B cell (primary cell): ENCODE data around the gene TNFAIP2. TPM values are rescaled to one million over a fixed set of nuclear protein-coding genes. Genes with fewer than 3 reads are reported as not detected.
"Not testable (repeated sequence)": the region's sequence is repeated elsewhere in the genome, so short reads cannot be mapped to it uniquely, and the experiment has no call there.

Experiments used
- ATAC-seq: fragments of 200-7000 bp; cut with Tn5 transposase; one replicate; pipeline ENCODE4 v1.10.0; 2021; ENCODE audit warnings: low read depth, mild to moderate bottlenecking, moderate number of reproducible peaks, moderate library complexity
- CTCF ChIA-PET: fragments of 350-600 bp; sonication (Branson Sonifier 250); formaldehyde crosslinking; loops from one replicate; lab custom pipeline; 2021; ENCODE audit warnings: antibody characterized with exemption, inconsistent platforms; lab: Charles Lee
- POLR2A ChIA-PET: fragments of 350-600 bp; sonication (Branson Sonifier 250); formaldehyde crosslinking; loops from one replicate; lab custom pipeline; 2021; ENCODE audit warnings: antibody characterized with exemption; lab: Charles Lee
- DNase-seq: peaks from one replicate; pipeline ENCODE4 v3.0.0; 2013
- H2AFZ ChIP-seq: 2 replicates; pipeline ENCODE4 v1.6.1; 2012; ENCODE audit warnings: mild to moderate bottlenecking, low read depth, low read length; ENCODE audit not compliant: insufficient read depth, poor library complexity, severe bottlenecking
- H3K27ac ChIP-seq, 2 donors: 1 replicate in 1 of 2; 2 replicates in 1 of 2; pipeline ENCODE4 v1.5.1; 2012 to 2013; ENCODE audit warnings: low read length in 2 of 2, mild to moderate bottlenecking in 2 of 2, moderate library complexity in 1 of 2
- H3K27me3 ChIP-seq, 4 experiments: fragments of 200-600 bp in 1 of 4; sonication (generic) in 1 of 4; replicated peaks in 1 of 4; 1 replicate in 2 of 4; 2 replicates in 2 of 4; pipeline versions ENCODE4 v1.6.1 to v1.7.0; 2013 to 2016; ENCODE audit warnings: low read length in 3 of 4, mild to moderate bottlenecking in 2 of 4, mixed read lengths in 1 of 4, moderate library complexity in 1 of 4; ENCODE audit not compliant: insufficient read depth in 4 of 4, control insufficient read depth in 3 of 4; ENCODE audit errors: control extremely low read depth in 1 of 4
- H3K36me3 ChIP-seq, 2 experiments: replicated peaks in 1 of 2; 1 replicate in 1 of 2; 2 replicates in 1 of 2; pipeline versions ENCODE4 v1.6.1 to v1.7.1; 2013; ENCODE audit warnings: low read length in 1 of 2; ENCODE audit not compliant: insufficient read depth in 2 of 2, control insufficient read depth in 1 of 2; ENCODE audit errors: control extremely low read depth in 1 of 2, extremely low read depth in 1 of 2
- H3K4me1 ChIP-seq, 2 donors: fragments of 200-600 bp in 1 of 2; sonication (generic) in 1 of 2; 1 replicate in 1 of 2; 2 replicates in 1 of 2; pipeline versions ENCODE4 v1.5.1 to v1.6.1; 2013 to 2017; ENCODE audit warnings: low read length in 2 of 2; ENCODE audit not compliant: control insufficient read depth in 2 of 2, insufficient read depth in 2 of 2
- H3K4me2 ChIP-seq: replicated peaks from 2 replicates; pipeline ENCODE3; 2012; ENCODE audit warnings: mild to moderate bottlenecking, low read depth, low read length; ENCODE audit not compliant: poor library complexity, severe bottlenecking
- H3K4me3 ChIP-seq, 5 experiments: fragments of 200-600 bp in 1 of 5; sonication (generic) in 1 of 5; 1 replicate in 3 of 5; 2 replicates in 2 of 5; pipeline versions ENCODE4 v1.5.1 to v1.7.0; 2011 to 2016; ENCODE audit warnings: low read length in 4 of 5, mild to moderate bottlenecking in 4 of 5, low read depth in 2 of 5, control low read depth in 1 of 5, moderate library complexity in 1 of 5; ENCODE audit not compliant: insufficient read depth in 1 of 5; ENCODE audit errors: control extremely low read depth in 1 of 5, extremely low read depth in 1 of 5
- H3K79me2 ChIP-seq: fragments of 200-600 bp; sonication (generic); one replicate; pipeline ENCODE4 v1.6.0; 2016; ENCODE audit warnings: low read length; ENCODE audit not compliant: control insufficient read depth, insufficient read depth
- H3K9ac ChIP-seq: fragments of 200-600 bp; sonication (generic); 2 replicates; pipeline ENCODE4 v1.6.1; 2017; ENCODE audit warnings: mild to moderate bottlenecking, low read length, moderate library complexity
- H3K9me3 ChIP-seq, 3 donors: one replicate each; pipeline versions ENCODE4 v1.6.1 to v1.7.1; 2013; ENCODE audit warnings: low read length in 2 of 3; ENCODE audit not compliant: control insufficient read depth in 2 of 3, insufficient read depth in 1 of 3; ENCODE audit errors: control extremely low read depth in 1 of 3
- H4K20me1 ChIP-seq: 2 replicates; pipeline ENCODE4 v1.6.0; 2012; ENCODE audit warnings: mild to moderate bottlenecking, low read length; ENCODE audit not compliant: insufficient read depth, control insufficient read depth, poor library complexity, severe bottlenecking
- H3K27ac Mint-ChIP-seq: one replicate; pipeline ENCODE4 v1.8.0; 2021; ENCODE audit warnings: mixed read lengths
- H3K27me3 Mint-ChIP-seq: one replicate; pipeline ENCODE4 v1.8.0; 2021; ENCODE audit warnings: mixed read lengths
- H3K4me1 Mint-ChIP-seq: one replicate; pipeline ENCODE4 v1.8.0; 2021; ENCODE audit warnings: mixed read lengths
- H3K4me3 Mint-ChIP-seq: one replicate; pipeline ENCODE4 v1.8.0; 2021; ENCODE audit warnings: mixed read lengths
- H3K9me3 Mint-ChIP-seq: one replicate; pipeline ENCODE4 v1.8.0; 2022; ENCODE audit warnings: mixed read lengths; ENCODE audit not compliant: insufficient read depth
- EZH2 ChIP-seq: IDR thresholded peaks from 2 replicates; pipeline ENCODE4 v1.6.1; 2012; ENCODE audit warnings: borderline replicate concordance, low read depth, mild to moderate bottlenecking, moderate library complexity, low read length; ENCODE audit not compliant: insufficient read depth, poor library complexity, severe bottlenecking
- WGBS: methylation state at CpG from one replicate; pipeline ENCODE4 v1.1.5; 2013; ENCODE audit warnings: missing lambda C conversion rate; ENCODE audit not compliant: insufficient coverage; 5-methylcytosine and 5-hydroxymethylcytosine counted together
- intact Hi-C: fragments of 100-400 bp; cut with micrococcal nuclease; formaldehyde crosslinking; loops from one replicate; pipeline ENCODE4 v1.10.0; 2022
- polyA plus RNA-seq: library from polyadenylated mRNA; depleted of rRNA; stranded (reverse); fragments of >200 nt; gene quantifications from 2 replicates; pipeline ENCODE4 v1.2.3, GENCODE V29; 2012
- total RNA-seq, 2 donors: library from RNA; stranded (reverse); fragments of 120-200 nt in 1 of 2; gene quantifications; 1 replicate in 1 of 2; 2 replicates in 1 of 2; pipeline versions ENCODE4 v1.2.3 to v1.2.4, GENCODE V29; 2013 to 2022
- TF ChIP-seq, protein P1 (sequence below): fragments of 200-600 bp; IDR thresholded peaks from one replicate; pipeline ENCODE4 v1.8.0; 2022; ENCODE audit warnings: antibody characterized with exemption, mild to moderate bottlenecking

Gene TNFAIP2
- total and polyA plus RNA-seq, 2 donors (not counting 1 experiment from before 2014, with no cell fraction given), result 1.5 to 9.0 TPM

DNA sequence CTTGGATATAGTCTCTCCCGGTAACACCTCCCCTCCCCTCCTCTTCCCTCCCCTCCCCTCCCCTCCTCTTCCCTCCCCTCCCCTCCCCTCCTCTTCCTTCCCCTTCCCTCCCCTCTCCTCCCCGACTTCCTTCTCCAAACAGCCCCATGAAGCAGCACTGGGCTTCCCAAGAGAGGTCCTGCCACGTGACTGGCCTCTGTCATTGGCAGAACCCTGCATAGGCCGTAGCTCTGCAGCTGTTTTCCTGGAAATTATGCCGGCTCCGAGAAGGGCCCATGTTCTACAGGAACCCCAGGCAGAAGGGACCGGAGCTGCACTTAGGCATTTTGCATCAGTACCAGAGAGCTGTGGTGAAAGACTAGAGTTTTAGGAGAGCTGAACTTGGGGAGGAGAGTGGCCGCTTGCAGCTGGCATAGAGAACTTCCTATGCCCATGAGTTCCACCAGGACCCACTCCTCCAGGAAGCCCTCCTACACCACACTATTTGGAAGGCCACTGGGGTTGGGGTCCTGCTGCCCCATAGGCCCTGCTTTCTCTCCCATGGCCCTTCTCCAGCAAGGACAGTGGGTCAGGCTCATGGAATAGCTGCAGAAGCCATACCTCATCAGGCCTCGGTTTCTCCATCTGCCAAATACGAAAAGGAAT is 5.1 kb upstream of the TNFAIP2 start:
- peaks cover 0 to 21% (median 6%) of the 10 kb centered on the region in 4 experiments for H3K27me3 ChIP-seq
- no peaks in the 10 kb centered on the region for H4K20me1 ChIP-seq
- no peak for DNase-seq
- POLR2A ChIA-PET, result no interaction called here
- CTCF ChIA-PET, result interaction anchor here (1.1 kb wide), 1 partner anchor 12 kb away, joined by 3 read pairs; no protein-coding TSS in a partner anchor
- H3K36me3 ChIP-seq, result no peaks in the 10 kb centered on the region
- H2AFZ ChIP-seq, result no peak overlapping the region
- TF ChIP-seq EZH2, result no peak
- H3K9me3 ChIP-seq, result peaks cover 0 to 6% (median 0%) of the 10 kb centered on the region in 3 donors
- no peak overlapping the region for H3K4me2 ChIP-seq
- no peaks in the 10 kb centered on the region for H3K79me2 ChIP-seq
- Mint-ChIP-seq H3K27ac (no peak overlapping the region), H3K4me1 (peaks cover 20% of the 10 kb centered on the region), H3K9me3 (no peaks in the 10 kb centered on the region), H3K27me3 (peaks cover 8% of the 10 kb centered on the region), H3K4me3 (no peak overlapping the region)
- WGBS, result 35% methylated on average over 9 of the region's 10 CpGs
- peaks cover 12 to 17% of the 10 kb centered on the region in 2 donors for H3K4me1 ChIP-seq
- no peak for ATAC-seq
- H3K4me3 ChIP-seq, result no peak overlapping the region
- no peak overlapping the region for H3K9ac ChIP-seq
- no peak overlapping the region for H3K27ac ChIP-seq
- intact Hi-C loops, result no loop called here

DNA sequence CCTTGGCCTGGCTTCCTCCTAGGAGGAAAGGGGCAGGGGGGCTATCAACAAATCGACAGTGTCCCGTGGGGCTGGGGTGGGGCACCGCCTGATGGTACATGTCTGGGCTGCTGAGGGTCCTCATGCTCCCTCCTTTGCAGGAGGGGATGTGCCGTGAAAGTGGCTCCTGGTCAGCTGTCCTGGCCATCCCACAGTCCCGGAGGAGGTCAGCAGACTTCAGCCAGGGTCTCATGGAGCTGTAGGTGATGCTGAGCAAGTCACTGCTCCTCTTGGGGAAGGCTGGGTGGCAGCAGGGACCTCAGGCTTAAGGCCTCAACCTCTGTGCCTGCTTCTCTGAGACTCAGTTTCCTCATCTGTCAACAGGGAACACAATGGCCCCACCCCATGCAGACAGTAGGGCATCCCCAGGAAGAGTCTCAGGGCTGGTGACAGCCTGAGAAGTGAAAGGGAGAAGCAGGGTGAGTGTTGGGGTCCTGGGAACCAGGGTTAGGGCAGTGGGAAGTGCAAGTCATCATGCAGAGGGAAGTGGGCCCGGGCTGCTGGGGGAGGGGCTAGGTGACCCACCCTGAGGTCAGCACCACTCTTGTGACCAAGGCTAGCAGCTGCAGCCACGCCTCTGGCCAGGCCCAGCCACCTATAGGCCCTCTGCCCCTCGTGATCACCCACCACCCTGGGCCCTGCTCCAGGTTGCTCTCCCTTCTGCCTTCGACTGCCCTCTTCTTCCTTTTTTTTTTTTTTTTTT is 4.4 kb upstream of the TNFAIP2 start:
- H3K9me3 ChIP-seq, result peaks cover 0 to 8% (median 0%) of the 10 kb centered on the region in 3 donors
- H3K27me3 ChIP-seq, result peaks cover 0 to 26% (median 8%) of the 10 kb centered on the region in 4 experiments
- H3K9me3 Mint-ChIP-seq, result no peaks in the 10 kb centered on the region
- H3K4me1 ChIP-seq, result peaks cover 17 to 23% of the 10 kb centered on the region in 2 donors
- H2AFZ ChIP-seq, result no peak overlapping the region
- ATAC-seq (no peak), DNase-seq (no peak)
- H3K79me2 ChIP-seq, result no peaks in the 10 kb centered on the region
- H4K20me1 ChIP-seq, result no peaks in the 10 kb centered on the region
- no peak overlapping the region for H3K9ac ChIP-seq
- CTCF ChIA-PET, result interaction anchor here (1.1 kb wide), 1 partner anchor 13 kb away, joined by 3 read pairs; no protein-coding TSS in a partner anchor
- no peak overlapping the region for H3K4me3 ChIP-seq
- intact Hi-C loops, result no loop called here
- no peak overlapping the region for H3K4me3 Mint-ChIP-seq
- H3K27ac ChIP-seq, result no peak overlapping the region
- no peak overlapping the region for H3K27ac Mint-ChIP-seq
- POLR2A ChIA-PET, result no interaction called here
- peaks cover 20% of the 10 kb centered on the region for H3K4me1 Mint-ChIP-seq
- no peaks in the 10 kb centered on the region for H3K36me3 ChIP-seq
- peaks cover 8% of the 10 kb centered on the region for H3K27me3 Mint-ChIP-seq
- H3K4me2 ChIP-seq, result no peak overlapping the region
- 77% methylated on average over 5 of the region's 9 CpGs for WGBS
- no peak for TF ChIP-seq EZH2
- TF ChIP-seq, protein P1, sequence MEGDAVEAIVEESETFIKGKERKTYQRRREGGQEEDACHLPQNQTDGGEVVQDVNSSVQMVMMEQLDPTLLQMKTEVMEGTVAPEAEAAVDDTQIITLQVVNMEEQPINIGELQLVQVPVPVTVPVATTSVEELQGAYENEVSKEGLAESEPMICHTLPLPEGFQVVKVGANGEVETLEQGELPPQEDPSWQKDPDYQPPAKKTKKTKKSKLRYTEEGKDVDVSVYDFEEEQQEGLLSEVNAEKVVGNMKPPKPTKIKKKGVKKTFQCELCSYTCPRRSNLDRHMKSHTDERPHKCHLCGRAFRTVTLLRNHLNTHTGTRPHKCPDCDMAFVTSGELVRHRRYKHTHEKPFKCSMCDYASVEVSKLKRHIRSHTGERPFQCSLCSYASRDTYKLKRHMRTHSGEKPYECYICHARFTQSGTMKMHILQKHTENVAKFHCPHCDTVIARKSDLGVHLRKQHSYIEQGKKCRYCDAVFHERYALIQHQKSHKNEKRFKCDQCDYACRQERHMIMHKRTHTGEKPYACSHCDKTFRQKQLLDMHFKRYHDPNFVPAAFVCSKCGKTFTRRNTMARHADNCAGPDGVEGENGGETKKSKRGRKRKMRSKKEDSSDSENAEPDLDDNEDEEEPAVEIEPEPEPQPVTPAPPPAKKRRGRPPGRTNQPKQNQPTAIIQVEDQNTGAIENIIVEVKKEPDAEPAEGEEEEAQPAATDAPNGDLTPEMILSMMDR, result no peak

DNA sequence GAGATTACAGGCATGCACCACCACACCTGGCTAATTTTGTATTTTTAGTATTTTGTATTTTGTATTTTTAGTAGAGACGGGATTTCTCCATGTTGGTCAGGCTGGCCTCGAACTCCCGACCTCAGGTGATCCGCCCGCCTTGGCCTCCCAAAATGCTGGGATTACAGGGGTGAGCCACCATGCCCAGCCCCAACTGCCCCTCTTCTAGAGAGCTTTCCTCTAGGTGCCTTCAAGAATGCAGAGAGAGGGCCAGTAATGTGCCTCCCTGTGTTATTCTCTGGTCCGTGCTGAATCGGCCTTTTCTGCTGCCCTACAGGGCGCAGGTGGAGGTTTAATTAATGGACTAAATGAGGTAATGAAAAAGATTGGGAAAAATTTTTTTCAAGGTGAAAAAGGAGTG is 3.7 kb upstream of the TNFAIP2 start:
- DNase-seq, intact Hi-C loops, H2AFZ ChIP-seq, H3K27ac Mint-ChIP-seq, H3K4me3 ChIP-seq, H3K4me3 Mint-ChIP-seq, H3K36me3 ChIP-seq, H3K79me2 ChIP-seq, H3K4me2 ChIP-seq, POLR2A ChIA-PET, ATAC-seq, H3K9me3 Mint-ChIP-seq, H3K9ac ChIP-seq, H3K27ac ChIP-seq, H4K20me1 ChIP-seq: not testable (repeated sequence)
- H3K27me3 ChIP-seq, result peaks cover 0 to 33% (median 14%) of the 10 kb centered on the region in 4 experiments
- 91% methylated on average over 6 of the region's 8 CpGs for WGBS
- peaks cover 13% of the 10 kb centered on the region for H3K27me3 Mint-ChIP-seq
- CTCF ChIA-PET, result interaction anchor here (1.5 kb wide), 1 partner anchor 14 kb away, joined by 3 read pairs; no protein-coding TSS in a partner anchor
- peaks cover 23 to 28% of the 10 kb centered on the region in 2 donors for H3K4me1 ChIP-seq
- peaks cover 0 to 13% (median 0%) of the 10 kb centered on the region in 3 donors for H3K9me3 ChIP-seq
- H3K4me1 Mint-ChIP-seq, result peaks cover 23% of the 10 kb centered on the region
